Stimulated activated CD8-positive, alpha-beta memory T cell treated with anti-CD3 and anti-CD28 coated beads, Interleukin-2, amount 100 ng/mL, for 48 hours (primary cell): Measurements from ENCODE around the gene PAXX.
A peak's percentile ranks its signal among the peaks of the same experiment; 100 is the strongest.

Experiments used
- DNase-seq, 2 donors: peaks; one replicate each; pipeline ENCODE4 v3.0.0-alpha.2; 2020; ENCODE audit warnings: low read depth in 2 of 2

PAXX gene

GRCh38 chr9:136982232-136983051 lies 9.8 kb upstream of the PAXX start, which contains the start of gene LCNL1:
Gene LCNL1, plus strand, starts transcription at chr9:136982993. Its CDS starts 594 bp downstream, at chr9:136983587.
- no peak for DNase-seq

GRCh38 chr9:136983167-136983566 lies 9.1 kb upstream of the PAXX start:
- no peak for DNase-seq

GRCh38 chr9:136983656-136984314 lies 8.4 kb upstream of the PAXX start:
- no peak for DNase-seq

GRCh38 chr9:136984464-136985026 lies 7.7 kb upstream of the PAXX start:
- no peak for DNase-seq

- no peak for DNase-seq
Measured at GRCh38 chr9:136985027-136985602, 7.1 kb upstream of the PAXX start.

- DNase-seq, result no peak
Measured at GRCh38 chr9:136985853-136986252, 6.4 kb upstream of the PAXX start.

GRCh38 chr9:136988872-136989271 lies 3.4 kb upstream of the PAXX start:
- DNase-seq, result no peak

GRCh38 chr9:136990242-136990911 lies 1.8 kb upstream of the PAXX start:
- DNase-seq, result no peak

GRCh38 chr9:136992819-136993369 lies 672 bp downstream of the PAXX start:
- no peak for DNase-seq

DNA sequence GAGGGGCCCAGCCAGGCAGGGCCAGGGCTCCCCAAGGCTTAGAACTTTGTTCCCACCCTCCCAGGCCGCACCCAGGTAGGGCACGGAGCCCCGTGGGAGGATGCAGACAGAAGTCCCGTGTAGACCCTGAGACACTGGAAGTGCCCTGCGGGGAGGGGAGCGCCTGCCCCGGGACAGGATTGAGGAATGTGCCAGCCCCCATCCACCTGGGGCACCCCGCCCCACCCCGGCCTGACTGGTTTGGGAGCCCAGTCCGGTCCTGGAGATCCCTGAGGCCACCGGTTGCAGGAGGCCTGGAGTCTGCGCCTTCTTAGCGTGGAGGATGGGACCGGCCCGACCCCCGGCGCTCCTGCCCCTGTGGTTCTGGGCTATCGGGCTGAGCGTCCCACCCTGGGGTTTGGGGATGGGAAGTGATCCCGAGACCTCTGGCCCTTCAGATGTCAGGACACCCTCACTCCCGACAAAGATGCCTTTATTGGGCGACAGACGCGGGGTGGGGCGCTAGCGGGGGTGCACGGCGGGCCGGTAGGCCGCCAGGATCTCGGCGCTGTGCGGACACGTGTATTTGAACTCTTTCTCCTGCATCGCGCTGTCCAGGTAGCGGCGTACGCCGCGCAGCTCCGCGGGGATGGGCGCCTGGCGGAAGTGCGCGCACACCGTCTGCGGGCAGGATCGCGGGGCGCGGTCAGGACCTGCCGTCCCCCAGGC lies 2.1 kb downstream of the PAXX start:
- no peak for DNase-seq

DNA sequence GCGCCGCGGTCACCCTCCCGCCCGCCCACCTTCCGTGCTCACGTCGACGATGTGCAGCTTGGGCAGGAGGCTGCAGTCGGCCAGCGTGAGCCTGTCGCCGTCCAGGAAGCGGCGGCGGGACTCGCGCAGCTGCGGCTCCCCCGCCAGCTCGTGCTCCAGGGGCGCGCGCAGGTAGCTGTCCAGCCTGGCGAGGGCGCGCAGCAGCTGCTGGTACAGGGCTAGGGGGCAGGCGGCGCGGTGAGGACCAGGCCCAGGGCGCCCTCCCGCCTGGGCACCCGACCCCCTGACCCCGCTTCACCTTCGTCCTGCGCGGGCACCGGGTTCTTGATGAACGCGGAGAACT lies 2.6 kb downstream of the PAXX start:
- no peak for DNase-seq

DNA sequence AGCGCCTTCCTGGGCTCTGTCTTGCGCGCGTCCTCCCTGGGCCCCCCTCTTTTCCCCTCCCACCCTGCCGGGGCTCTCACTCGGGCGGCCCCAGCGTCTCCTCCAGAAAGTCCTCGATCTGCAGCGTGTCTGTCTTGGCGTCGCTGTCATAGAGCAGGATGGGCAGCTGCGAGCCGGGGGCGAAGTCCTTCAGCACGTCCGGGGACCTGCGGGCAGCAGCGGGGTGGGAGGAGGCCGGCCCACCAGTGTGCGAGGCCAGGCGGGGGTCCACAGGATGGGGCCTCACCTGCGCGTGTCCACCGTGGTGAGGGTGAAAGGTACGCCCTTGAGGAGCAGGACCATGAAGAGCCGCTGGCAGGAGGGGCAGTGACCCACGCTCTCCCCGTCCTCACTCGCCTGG lies 3.1 kb downstream of the PAXX start:
- no peak for DNase-seq

- no peak for DNase-seq
Measured at GRCh38 chr9:136995772-136996311, 3.6 kb downstream of the PAXX start.

DNA sequence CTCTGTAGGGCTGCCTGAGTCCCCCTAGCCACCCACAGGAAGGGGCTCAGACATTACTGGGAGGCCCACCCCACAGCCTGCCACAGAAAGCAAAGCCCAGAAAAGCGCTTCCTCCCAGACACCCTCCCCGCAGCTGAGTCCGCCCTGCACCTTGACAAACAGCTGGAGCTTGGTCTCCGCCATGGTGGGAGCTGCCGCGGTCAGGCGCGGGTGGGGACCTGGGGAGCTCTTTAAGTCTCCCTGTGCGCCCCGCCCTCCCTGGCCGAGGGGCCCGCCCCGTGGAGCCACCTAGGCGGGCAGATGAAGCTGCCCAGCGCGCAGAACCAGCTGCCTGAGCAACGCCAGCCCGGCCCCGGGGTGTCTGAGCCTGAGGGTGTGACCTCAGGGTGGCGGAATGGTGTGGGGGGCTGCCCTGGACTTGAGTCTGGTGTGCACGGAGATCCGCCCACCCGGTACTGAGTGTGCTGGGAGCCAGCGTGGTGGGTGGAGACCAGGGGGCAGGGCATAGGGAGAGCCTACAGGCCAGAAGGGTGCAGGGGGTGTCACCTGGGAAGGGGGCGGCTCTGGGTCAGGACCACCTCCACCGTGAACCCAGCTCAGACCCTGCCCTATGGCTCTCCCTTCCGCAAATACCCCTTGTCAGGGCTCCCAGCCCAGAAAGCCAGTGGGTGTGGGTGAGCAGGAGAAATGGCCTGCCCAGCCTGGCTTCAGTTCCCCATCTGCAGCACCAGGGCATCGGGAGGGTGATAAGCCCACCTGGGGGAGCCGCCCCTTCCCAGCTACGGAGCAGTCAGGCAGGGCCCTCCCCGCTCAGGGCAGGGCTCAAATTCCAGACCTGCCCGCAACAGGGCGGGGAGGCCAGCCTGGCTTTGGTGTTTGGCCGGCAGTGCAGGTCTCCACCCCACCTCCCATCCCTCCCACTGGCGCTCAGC lies 4.4 kb downstream of the PAXX start, which contains the start of gene CLIC3:
TSS of gene CLIC3 (minus strand) at position 208 of the 932 bp plus-strand sequence. CDS start at position 183, 25 bp downstream.
- DNase-seq, result peak in 1 of 2 donors; percentile 20

- no peak for DNase-seq
Measured at GRCh38 chr9:136997371-136997770, 5.1 kb downstream of the PAXX start.

DNA sequence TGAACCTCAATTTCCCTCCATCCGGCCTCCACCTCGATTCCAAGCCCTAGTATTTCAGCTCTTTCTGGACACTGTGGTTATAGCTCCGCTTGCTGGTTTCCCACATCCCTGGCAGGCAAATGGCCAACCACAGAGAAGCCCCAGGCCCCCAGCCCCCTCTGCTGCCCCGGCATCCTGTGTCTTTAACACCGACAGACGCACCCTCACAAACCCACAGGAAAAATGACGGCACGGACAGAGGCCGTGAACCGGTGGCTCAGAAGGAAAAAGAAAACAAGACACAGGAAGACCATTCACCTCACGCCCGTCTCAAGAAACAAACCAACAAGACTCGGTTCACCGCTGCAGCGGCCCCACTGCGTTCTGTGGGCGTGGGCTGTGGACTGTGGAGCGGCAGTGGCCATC lies 5.6 kb downstream of the PAXX start:
- DNase-seq, result no peak

DNA sequence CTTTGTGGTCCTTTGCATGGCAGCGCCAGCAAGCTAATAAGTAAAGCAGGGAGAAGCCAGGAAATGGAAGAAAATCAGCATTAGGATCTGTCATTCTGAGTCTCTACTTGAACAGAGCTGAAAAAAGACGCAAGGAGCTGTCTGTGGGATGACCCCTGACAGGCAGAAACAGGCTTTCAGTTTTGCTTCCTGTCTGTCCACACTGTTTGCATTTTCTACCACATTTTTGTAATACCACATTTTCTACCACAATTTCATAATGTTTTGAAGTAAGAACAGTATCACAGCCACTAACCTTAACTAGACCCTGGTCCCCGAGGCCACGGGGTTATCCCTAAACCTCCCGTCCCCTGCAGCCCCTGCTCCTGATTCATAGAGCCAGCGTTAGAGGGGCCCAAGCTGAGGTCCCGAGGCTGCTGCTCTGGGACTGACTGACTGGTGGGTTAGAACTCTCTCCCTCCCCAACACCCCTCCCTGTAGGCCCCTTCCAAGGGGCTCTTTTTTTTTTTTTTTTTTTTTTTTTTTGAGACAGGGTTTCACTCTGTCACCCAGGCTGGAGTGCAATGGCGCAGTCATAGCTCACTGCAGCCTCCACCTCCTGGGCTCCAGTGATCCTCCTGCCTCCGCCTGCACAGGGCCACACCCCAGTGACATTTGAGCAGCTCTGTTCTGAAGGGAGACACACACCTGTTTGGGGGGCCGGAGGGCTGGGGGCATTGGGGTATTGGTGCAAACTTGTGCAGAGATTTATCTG lies 8.1 kb downstream of the PAXX start:
- DNase-seq, result peak in 1 of 2 donors; percentile 38

DNA sequence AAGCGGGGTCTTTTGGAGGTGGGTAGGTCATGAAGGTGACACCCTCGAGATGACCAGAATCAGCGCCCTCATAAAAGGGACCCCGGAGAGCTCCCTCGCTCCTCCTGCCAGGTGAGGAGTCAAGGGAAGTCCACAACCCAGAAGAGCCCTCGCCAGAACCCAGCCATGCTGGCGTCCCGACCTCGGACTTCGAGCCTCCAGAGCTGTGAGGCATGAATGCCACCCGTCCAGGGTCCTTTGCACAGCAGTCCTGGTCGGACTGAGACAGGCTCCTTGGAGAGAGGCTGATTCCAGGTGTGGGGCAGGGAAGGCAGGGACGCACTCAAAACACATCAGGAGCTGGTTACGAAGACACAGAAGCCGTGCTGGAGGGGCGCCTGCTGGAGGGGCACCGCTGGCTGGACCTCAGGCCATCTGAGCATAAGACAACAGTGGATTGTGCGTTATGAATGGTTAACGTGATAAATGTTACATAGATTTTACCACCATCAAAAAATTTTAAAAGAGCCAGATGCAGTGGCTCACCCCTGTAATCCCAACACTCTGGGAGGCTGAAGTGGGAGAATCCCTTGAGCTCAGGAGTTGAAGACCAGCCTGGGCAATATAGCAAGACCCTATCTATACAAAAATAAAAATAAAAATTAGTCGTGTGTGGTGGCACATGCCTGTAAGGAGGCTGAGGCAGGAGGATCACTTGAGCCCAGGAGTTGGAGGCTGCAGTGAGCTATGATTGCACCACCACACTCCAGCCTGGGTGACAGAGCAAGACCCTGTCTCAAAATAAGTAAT lies 9.8 kb downstream of the PAXX start:
- DNase-seq, result no peak
